ENCODE results near the gene PSMD13. TPM values are rescaled to one million over a fixed set of nuclear protein-coding genes. Genes with fewer than 3 reads are reported as not detected.

Gene PSMD13
- total and polyA plus RNA-seq, 2 of the 13 experiments (the other 11 are each of a cell fraction or from before 2014, with no cell fraction given) = 83.0 to 117 TPM

DNA sequence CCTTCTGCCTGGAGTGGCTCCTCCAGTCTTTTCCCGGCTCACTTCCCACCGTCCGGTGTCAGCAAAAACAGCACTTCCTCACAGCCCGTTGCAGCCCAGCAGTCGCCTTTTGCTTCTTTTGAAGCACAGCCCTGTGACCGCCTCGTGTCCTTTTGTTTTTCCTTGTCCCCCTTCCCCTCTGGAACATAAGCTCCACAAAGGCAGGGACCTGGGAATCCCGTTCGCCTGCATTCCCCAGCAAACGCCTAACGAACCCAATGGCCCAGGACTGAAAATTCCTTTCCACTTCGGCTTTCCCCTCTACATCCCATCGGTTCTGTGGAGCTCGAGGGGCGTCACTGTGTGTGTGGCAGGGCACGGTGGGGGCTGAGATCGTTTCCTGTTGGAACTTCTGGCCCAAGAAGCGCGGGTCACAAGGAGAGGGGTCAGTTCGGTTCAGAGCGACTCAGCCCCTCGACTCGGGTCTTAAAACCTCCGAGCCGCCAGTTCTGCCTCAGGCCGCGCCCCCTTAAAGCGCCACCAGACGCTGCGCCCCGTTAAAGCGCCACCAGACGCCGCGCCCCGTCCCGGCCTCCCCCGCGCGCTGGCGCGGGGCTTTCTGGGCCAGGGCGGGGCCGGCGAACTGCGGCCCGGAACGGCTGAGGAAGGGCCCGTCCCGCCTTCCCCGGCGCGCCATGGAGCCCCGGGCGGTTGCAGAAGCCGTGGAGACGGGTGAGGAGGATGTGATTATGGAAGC, 28.4 kb upstream of the PSMD13 start (continued):
- TF ChIP-seq, protein P1, sequence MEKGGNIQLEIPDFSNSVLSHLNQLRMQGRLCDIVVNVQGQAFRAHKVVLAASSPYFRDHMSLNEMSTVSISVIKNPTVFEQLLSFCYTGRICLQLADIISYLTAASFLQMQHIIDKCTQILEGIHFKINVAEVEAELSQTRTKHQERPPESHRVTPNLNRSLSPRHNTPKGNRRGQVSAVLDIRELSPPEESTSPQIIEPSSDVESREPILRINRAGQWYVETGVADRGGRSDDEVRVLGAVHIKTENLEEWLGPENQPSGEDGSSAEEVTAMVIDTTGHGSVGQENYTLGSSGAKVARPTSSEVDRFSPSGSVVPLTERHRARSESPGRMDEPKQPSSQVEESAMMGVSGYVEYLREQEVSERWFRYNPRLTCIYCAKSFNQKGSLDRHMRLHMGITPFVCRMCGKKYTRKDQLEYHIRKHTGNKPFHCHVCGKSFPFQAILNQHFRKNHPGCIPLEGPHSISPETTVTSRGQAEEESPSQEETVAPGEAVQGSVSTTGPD (CRISPR knock-in tag; IDR thresholded peaks at IDR 0.05) = no peak
- TF ChIP-seq SMAD1 (CRISPR knock-in tag; IDR thresholded peaks at IDR 0.05; ENCODE audit: borderline replicate concordance, low read depth) (no peak), ONECUT2 (CRISPR knock-in tag; IDR thresholded peaks at IDR 0.05) (no peak), ZNF772 (CRISPR knock-in tag; IDR thresholded peaks at IDR 0.05) (no peak; the same call in 1 of the 2 replicates), NR1H2 (CRISPR knock-in tag; IDR thresholded peaks at IDR 0.05; ENCODE audit: borderline replicate concordance, low read depth) (no peak), HDAC2 (CRISPR knock-in tag; IDR thresholded peaks at IDR 0.05) (peak; percentile 21; the same call in 1 of the 2 replicates), SETDB1 (CRISPR knock-in tag; IDR thresholded peaks at IDR 0.05; ENCODE audit: borderline replicate concordance) (no peak), AGO2 (optimal IDR thresholded peaks at IDR 0.05; ENCODE audit: low read depth, low read length) (peak; percentile 78), MAFK (conservative IDR thresholded peaks at IDR 0.05 in 1 of 2, IDR thresholded peaks at IDR 0.05 in 1 of 2; ENCODE audit: low read length in 2 of 2) (no peak), AHR (CRISPR knock-in tag; IDR thresholded peaks at IDR 0.05) (no peak), MYC (CRISPR knock-in tag; IDR thresholded peaks at IDR 0.05; ENCODE audit: borderline replicate concordance) (no peak), ETV5 (CRISPR knock-in tag; IDR thresholded peaks at IDR 0.05; ENCODE audit: borderline replicate concordance) (no peak), SMC3 (IDR thresholded peaks at IDR 0.05; ENCODE audit: low read length) (no peak), ZNF382 (CRISPR knock-in tag; IDR thresholded peaks at IDR 0.05; ENCODE audit: borderline replicate concordance) (no peak), ZNF761 (CRISPR knock-in tag; conservative IDR thresholded peaks at IDR 0.05) (no peak), PHF21A (CRISPR knock-in tag; IDR thresholded peaks at IDR 0.05) (peak; percentile 69), TAF15 (IDR thresholded peaks at IDR 0.05; ENCODE audit: low read depth, low read length, poor library complexity, severe bottlenecking) (no peak)
- TF ChIP-seq, protein P2, sequence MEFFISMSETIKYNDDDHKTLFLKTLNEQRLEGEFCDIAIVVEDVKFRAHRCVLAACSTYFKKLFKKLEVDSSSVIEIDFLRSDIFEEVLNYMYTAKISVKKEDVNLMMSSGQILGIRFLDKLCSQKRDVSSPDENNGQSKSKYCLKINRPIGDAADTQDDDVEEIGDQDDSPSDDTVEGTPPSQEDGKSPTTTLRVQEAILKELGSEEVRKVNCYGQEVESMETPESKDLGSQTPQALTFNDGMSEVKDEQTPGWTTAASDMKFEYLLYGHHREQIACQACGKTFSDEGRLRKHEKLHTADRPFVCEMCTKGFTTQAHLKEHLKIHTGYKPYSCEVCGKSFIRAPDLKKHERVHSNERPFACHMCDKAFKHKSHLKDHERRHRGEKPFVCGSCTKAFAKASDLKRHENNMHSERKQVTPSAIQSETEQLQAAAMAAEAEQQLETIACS (CRISPR knock-in tag; IDR thresholded peaks at IDR 0.05) = no peak
- TF ChIP-seq, protein P3, sequence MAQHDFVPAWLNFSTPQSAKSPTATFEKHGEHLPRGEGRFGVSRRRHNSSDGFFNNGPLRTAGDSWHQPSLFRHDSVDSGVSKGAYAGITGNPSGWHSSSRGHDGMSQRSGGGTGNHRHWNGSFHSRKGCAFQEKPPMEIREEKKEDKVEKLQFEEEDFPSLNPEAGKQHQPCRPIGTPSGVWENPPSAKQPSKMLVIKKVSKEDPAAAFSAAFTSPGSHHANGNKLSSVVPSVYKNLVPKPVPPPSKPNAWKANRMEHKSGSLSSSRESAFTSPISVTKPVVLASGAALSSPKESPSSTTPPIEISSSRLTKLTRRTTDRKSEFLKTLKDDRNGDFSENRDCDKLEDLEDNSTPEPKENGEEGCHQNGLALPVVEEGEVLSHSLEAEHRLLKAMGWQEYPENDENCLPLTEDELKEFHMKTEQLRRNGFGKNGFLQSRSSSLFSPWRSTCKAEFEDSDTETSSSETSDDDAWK (CRISPR knock-in tag; IDR thresholded peaks at IDR 0.05) = no peak
- TF ChIP-seq, protein P4, sequence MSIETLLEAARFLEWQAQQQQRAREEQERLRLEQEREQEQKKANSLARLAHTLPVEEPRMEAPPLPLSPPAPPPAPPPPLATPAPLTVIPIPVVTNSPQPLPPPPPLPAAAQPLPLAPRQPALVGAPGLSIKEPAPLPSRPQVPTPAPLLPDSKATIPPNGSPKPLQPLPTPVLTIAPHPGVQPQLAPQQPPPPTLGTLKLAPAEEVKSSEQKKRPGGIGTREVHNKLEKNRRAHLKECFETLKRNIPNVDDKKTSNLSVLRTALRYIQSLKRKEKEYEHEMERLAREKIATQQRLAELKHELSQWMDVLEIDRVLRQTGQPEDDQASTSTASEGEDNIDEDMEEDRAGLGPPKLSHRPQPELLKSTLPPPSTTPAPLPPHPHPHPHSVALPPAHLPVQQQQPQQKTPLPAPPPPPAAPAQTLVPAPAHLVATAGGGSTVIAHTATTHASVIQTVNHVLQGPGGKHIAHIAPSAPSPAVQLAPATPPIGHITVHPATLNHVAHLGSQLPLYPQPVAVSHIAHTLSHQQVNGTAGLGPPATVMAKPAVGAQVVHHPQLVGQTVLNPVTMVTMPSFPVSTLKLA (IDR thresholded peaks at IDR 0.05) = no peak

Data from HepG2 (cell line).